Measurements from ENCODE around the gene SERHL2.

DNA sequence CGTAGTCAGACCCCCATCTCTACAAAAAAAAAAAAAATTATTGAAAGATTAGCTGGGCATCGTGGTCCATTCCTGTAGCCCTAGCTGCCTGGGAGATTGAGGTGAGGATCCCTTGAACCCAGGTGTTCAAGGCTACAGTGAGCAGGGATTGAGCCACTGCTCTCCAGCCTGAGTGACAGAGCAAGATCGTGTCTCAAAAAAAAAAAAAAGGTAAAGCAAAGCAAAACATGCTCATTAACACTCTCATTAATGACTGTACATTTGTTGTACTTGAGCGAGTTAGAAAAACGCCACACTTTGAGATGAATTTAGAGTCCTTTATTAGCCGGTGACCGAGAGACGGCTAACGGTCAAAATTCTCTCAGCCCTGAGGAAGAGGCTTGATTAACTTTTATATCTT is 6.2 kb upstream of the SERHL2 start:
- TF ChIP-seq, protein P1, sequence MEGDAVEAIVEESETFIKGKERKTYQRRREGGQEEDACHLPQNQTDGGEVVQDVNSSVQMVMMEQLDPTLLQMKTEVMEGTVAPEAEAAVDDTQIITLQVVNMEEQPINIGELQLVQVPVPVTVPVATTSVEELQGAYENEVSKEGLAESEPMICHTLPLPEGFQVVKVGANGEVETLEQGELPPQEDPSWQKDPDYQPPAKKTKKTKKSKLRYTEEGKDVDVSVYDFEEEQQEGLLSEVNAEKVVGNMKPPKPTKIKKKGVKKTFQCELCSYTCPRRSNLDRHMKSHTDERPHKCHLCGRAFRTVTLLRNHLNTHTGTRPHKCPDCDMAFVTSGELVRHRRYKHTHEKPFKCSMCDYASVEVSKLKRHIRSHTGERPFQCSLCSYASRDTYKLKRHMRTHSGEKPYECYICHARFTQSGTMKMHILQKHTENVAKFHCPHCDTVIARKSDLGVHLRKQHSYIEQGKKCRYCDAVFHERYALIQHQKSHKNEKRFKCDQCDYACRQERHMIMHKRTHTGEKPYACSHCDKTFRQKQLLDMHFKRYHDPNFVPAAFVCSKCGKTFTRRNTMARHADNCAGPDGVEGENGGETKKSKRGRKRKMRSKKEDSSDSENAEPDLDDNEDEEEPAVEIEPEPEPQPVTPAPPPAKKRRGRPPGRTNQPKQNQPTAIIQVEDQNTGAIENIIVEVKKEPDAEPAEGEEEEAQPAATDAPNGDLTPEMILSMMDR (IDR thresholded peaks at IDR 0.05; ENCODE audit: extremely low read depth in 1 of 2, insufficient read depth in 1 of 2, low read depth in 1 of 2, low read length in 2 of 2), result no peak
- TF ChIP-seq JUN (IDR thresholded peaks at IDR 0.05; ENCODE audit: borderline replicate concordance, insufficient read depth, insufficient read length, low read depth) (no peak), POLR2A (IDR thresholded peaks at IDR 0.05; ENCODE audit: low read depth, low read length) (no peak)

Data from endothelial cell of umbilical vein (primary cell).